ENCODE measurements around the gene BBX.
A peak's percentile ranks its signal among the peaks of the same experiment; 100 is the strongest.

The BBX gene

GRCh38 chr3:107589454-107589853 lies 66.7 kb downstream of the BBX start:
- intact Hi-C loops (cut with DNase I) = no loop called here

GRCh38 chr3:107590786-107591185 lies 68.0 kb downstream of the BBX start:
- intact Hi-C loops (cut with DNase I) = no loop called here
- no peak for DNase-seq

More at GRCh38 chr3:107589454-107589853, 66.7 kb downstream of the BBX start:
- DNase-seq = no peak

- DNase-seq = no peak
- intact Hi-C loops (cut with DNase I) = no loop called here
Observed at GRCh38 chr3:107592073-107592472, 69.3 kb downstream of the BBX start.

GRCh38 chr3:107594870-107595269 lies 72.1 kb downstream of the BBX start:
- DNase-seq = no peak
- intact Hi-C loops (cut with DNase I) = no loop called here

GRCh38 chr3:107596639-107597038 lies 73.9 kb downstream of the BBX start:
- intact Hi-C loops (cut with DNase I) = no loop called here
- DNase-seq = no peak

- intact Hi-C loops (cut with DNase I) = no loop called here
- peak; percentile 23 to 83 (median 59) for DNase-seq
Observed at GRCh38 chr3:107598926-107599771, 76.4 kb downstream of the BBX start.

- intact Hi-C loops (cut with DNase I) = no loop called here
- peak in 1 of 42 donors; percentile 11 for DNase-seq
Observed at GRCh38 chr3:107599772-107600145, 77.0 kb downstream of the BBX start.

GRCh38 chr3:107600780-107601179 lies 78.0 kb downstream of the BBX start:
- DNase-seq = no peak
- intact Hi-C loops (cut with DNase I) = no loop called here

GRCh38 chr3:107604057-107604822 lies 81.5 kb downstream of the BBX start:
- intact Hi-C loops (cut with DNase I) = no loop called here
- DNase-seq = no peak

GRCh38 chr3:107611775-107612469 lies 89.2 kb downstream of the BBX start:
- intact Hi-C loops (cut with DNase I) = no loop called here

GRCh38 chr3:107612664-107613084 lies 89.9 kb downstream of the BBX start:
- DNase-seq = no peak
- intact Hi-C loops (cut with DNase I) = no loop called here

More at GRCh38 chr3:107611775-107612469, 89.2 kb downstream of the BBX start:
- DNase-seq = no peak

GRCh38 chr3:107619549-107619948 lies 96.8 kb downstream of the BBX start:
- intact Hi-C loops (cut with DNase I) = no loop called here
- no peak for DNase-seq

- DNase-seq = no peak
- intact Hi-C loops (cut with DNase I) = no loop called here
Observed at GRCh38 chr3:107620534-107620933, 97.8 kb downstream of the BBX start.

- intact Hi-C loops (cut with DNase I) = no loop called here
- no peak for DNase-seq
Observed at GRCh38 chr3:107621465-107621864, 98.7 kb downstream of the BBX start.

- no peak for DNase-seq
- intact Hi-C loops (cut with DNase I) = no loop called here
Observed at GRCh38 chr3:107627962-107628542, 105.3 kb downstream of the BBX start.

- no peak for DNase-seq
- intact Hi-C loops (cut with DNase I) = no loop called here
Observed at GRCh38 chr3:107629566-107629965, 106.8 kb downstream of the BBX start.

GRCh38 chr3:107630779-107631178 lies 108.0 kb downstream of the BBX start:
- intact Hi-C loops (cut with DNase I) = no loop called here
- no peak for DNase-seq

GRCh38 chr3:107632576-107632975 lies 109.8 kb downstream of the BBX start:
- no peak for DNase-seq
- intact Hi-C loops (cut with DNase I) = no loop called here

GRCh38 chr3:107633327-107634098 lies 110.8 kb downstream of the BBX start:
- no peak for DNase-seq

More at GRCh38 chr3:107633327-107634098, 110.8 kb downstream of the BBX start:
- intact Hi-C loops (cut with DNase I) = no loop called here

All from head of caudate nucleus (tissue), 42 donors.